IPS-11a (cell line): ENCODE measurements around the gene RERE.

Experiments used
- H3K4me3 ChIP-seq: one replicate; pipeline ENCODE4 v1.5.1; 2013; ENCODE audit warnings: low read depth, low read length, control low read depth

Gene RERE

GRCh38 chr1:8586438-8586837 lies 231.0 kb downstream of the RERE start:
- H3K4me3 ChIP-seq = no peak overlapping the region

- no peak overlapping the region for H3K4me3 ChIP-seq
Measured at GRCh38 chr1:8584316-8584715, 233.1 kb downstream of the RERE start.

GRCh38 chr1:8583031-8583430 lies 234.4 kb downstream of the RERE start:
- H3K4me3 ChIP-seq = no peak overlapping the region

GRCh38 chr1:8580566-8580965 lies 236.9 kb downstream of the RERE start:
- H3K4me3 ChIP-seq = no peak overlapping the region

- H3K4me3 ChIP-seq = no peak overlapping the region
Measured at GRCh38 chr1:8578936-8579335, 238.5 kb downstream of the RERE start.

GRCh38 chr1:8578132-8578877 lies 239.1 kb downstream of the RERE start:
- no peak overlapping the region for H3K4me3 ChIP-seq

- no peak overlapping the region for H3K4me3 ChIP-seq
Measured at GRCh38 chr1:8574985-8575384, 242.5 kb downstream of the RERE start.

GRCh38 chr1:8572106-8572505 lies 245.3 kb downstream of the RERE start:
- no peak overlapping the region for H3K4me3 ChIP-seq

- H3K4me3 ChIP-seq = no peak overlapping the region
Measured at GRCh38 chr1:8571200-8571984, 246.0 kb downstream of the RERE start.

GRCh38 chr1:8570465-8570864 lies 247.0 kb downstream of the RERE start:
- no peak overlapping the region for H3K4me3 ChIP-seq

GRCh38 chr1:8569242-8569641 lies 248.2 kb downstream of the RERE start:
- no peak overlapping the region for H3K4me3 ChIP-seq

GRCh38 chr1:8568837-8569236 lies 248.6 kb downstream of the RERE start:
- H3K4me3 ChIP-seq = no peak overlapping the region

- H3K4me3 ChIP-seq = no peak overlapping the region
Measured at GRCh38 chr1:8567146-8567545, 250.3 kb downstream of the RERE start.

- no peak overlapping the region for H3K4me3 ChIP-seq
Measured at GRCh38 chr1:8565802-8566201, 251.6 kb downstream of the RERE start.

- H3K4me3 ChIP-seq = no peak overlapping the region
Measured at GRCh38 chr1:8563944-8564537, 253.4 kb downstream of the RERE start.

GRCh38 chr1:8562881-8563865 lies 254.3 kb downstream of the RERE start:
- H3K4me3 ChIP-seq = no peak overlapping the region

GRCh38 chr1:8562222-8562621 lies 255.2 kb downstream of the RERE start:
- no peak overlapping the region for H3K4me3 ChIP-seq

- no peak overlapping the region for H3K4me3 ChIP-seq
Measured at GRCh38 chr1:8560611-8561544, 256.6 kb downstream of the RERE start.

- no peak overlapping the region for H3K4me3 ChIP-seq
Measured at GRCh38 chr1:8560035-8560434, 257.4 kb downstream of the RERE start.

GRCh38 chr1:8555582-8555981 lies 261.9 kb downstream of the RERE start:
- no peak overlapping the region for H3K4me3 ChIP-seq
